Measurements from ENCODE around the gene NUDT6.

NUDT6 gene

GRCh38 chr4:122895336-122895995, 26.9 kb downstream of the NUDT6 start:
- Histone ChIP-seq H3K27me3 (ENCODE audit: low read length) (no peaks in the 10 kb centered on the region), H3K9me3 (ENCODE audit: insufficient read depth, low read length) (no peaks in the 10 kb centered on the region), H2AFZ (ENCODE audit: low read depth, low read length, severe bottlenecking) (no peak overlapping the region), H3K4me2 (ENCODE audit: low read depth, low read length, poor library complexity, severe bottlenecking) (no peak overlapping the region), H4K20me1 (ENCODE audit: low read depth, low read length) (no peaks in the 10 kb centered on the region), H3K9me2 (replicated peaks; ENCODE audit: insufficient read depth, low read length) (no peaks in the 10 kb centered on the region), H3K4me3 (ENCODE audit: insufficient read depth, low read length, poor library complexity, severe bottlenecking) (no peak overlapping the region), H3K27ac (ENCODE audit: low read depth, low read length) (no peak overlapping the region), H3K79me2 (ENCODE audit: insufficient read depth, low read length) (no peaks in the 10 kb centered on the region), H3F3A (ENCODE audit: insufficient read depth) (no peaks in the 10 kb centered on the region), H3K9ac (ENCODE audit: low read length) (no peak overlapping the region), H3K36me3 (ENCODE audit: low read length) (no peaks in the 10 kb centered on the region)
- no peak for TF ChIP-seq CTCF (IDR thresholded peaks at IDR 0.05; ENCODE audit: insufficient read depth, low read length, poor library complexity, severe bottlenecking)
- no peak for TF ChIP-seq EZH2phosphoT487 (conservative IDR thresholded peaks at IDR 0.05; ENCODE audit: low read length)

DNA sequence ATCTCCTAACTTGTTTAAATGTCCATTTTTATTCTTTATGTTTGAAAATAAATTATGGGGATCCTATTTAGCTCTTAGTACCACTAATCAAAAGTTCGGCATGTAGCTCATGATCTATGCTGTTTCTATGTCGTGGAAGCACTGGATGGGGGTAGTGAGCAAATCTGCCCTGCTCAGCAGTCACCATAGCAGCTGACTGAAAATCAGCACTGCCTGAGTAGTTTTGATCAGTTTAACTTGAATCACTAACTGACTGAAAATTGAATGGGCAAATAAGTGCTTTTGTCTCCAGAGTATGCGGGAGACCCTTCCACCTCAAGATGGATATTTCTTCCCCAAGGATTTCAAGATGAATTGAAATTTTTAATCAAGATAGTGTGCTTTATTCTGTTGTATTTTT, 27.6 kb downstream of the NUDT6 start:
- Histone ChIP-seq H3K79me2 (ENCODE audit: insufficient read depth, low read length) (no peaks in the 10 kb centered on the region), H3K36me3 (ENCODE audit: low read length) (no peaks in the 10 kb centered on the region), H3K27ac (ENCODE audit: low read depth, low read length) (no peak overlapping the region), H3K9me3 (ENCODE audit: insufficient read depth, low read length) (no peaks in the 10 kb centered on the region), H2AFZ (ENCODE audit: low read depth, low read length, severe bottlenecking) (no peak overlapping the region), H3K9me2 (replicated peaks; ENCODE audit: insufficient read depth, low read length) (no peaks in the 10 kb centered on the region), H3K9ac (ENCODE audit: low read length) (no peak overlapping the region), H3K4me2 (ENCODE audit: low read depth, low read length, poor library complexity, severe bottlenecking) (no peak overlapping the region), H4K20me1 (ENCODE audit: low read depth, low read length) (no peaks in the 10 kb centered on the region), H3K27me3 (ENCODE audit: low read length) (no peaks in the 10 kb centered on the region), H3F3A (ENCODE audit: insufficient read depth) (no peaks in the 10 kb centered on the region), H3K4me3 (ENCODE audit: insufficient read depth, low read length, poor library complexity, severe bottlenecking) (no peak overlapping the region)
- TF ChIP-seq EZH2phosphoT487 (conservative IDR thresholded peaks at IDR 0.05; ENCODE audit: low read length) (no peak), CTCF (IDR thresholded peaks at IDR 0.05; ENCODE audit: insufficient read depth, low read length, poor library complexity, severe bottlenecking) (no peak)

- no peaks in the 10 kb centered on the region for H3K36me3 ChIP-seq (ENCODE audit: low read length)
- H3K79me2 ChIP-seq (ENCODE audit: insufficient read depth, low read length), result no peaks in the 10 kb centered on the region
- no peak overlapping the region for H3K9ac ChIP-seq (ENCODE audit: low read length)
- no peak overlapping the region for H3K27ac ChIP-seq (ENCODE audit: low read depth, low read length)
- H3F3A ChIP-seq (ENCODE audit: insufficient read depth), result no peaks in the 10 kb centered on the region
- H4K20me1 ChIP-seq (ENCODE audit: low read depth, low read length), result no peaks in the 10 kb centered on the region
- no peak overlapping the region for H2AFZ ChIP-seq (ENCODE audit: low read depth, low read length, severe bottlenecking)
- TF ChIP-seq CTCF (IDR thresholded peaks at IDR 0.05; ENCODE audit: insufficient read depth, low read length, poor library complexity, severe bottlenecking) (no peak), EZH2phosphoT487 (conservative IDR thresholded peaks at IDR 0.05; ENCODE audit: low read length) (no peak)
- no peak overlapping the region for H3K4me3 ChIP-seq (ENCODE audit: insufficient read depth, low read length, poor library complexity, severe bottlenecking)
- no peaks in the 10 kb centered on the region for H3K27me3 ChIP-seq (ENCODE audit: low read length)
- H3K9me2 ChIP-seq (replicated peaks; ENCODE audit: insufficient read depth, low read length), result no peaks in the 10 kb centered on the region
- H3K9me3 ChIP-seq (ENCODE audit: insufficient read depth, low read length), result no peaks in the 10 kb centered on the region
- H3K4me2 ChIP-seq (ENCODE audit: low read depth, low read length, poor library complexity, severe bottlenecking), result no peak overlapping the region
Measured at GRCh38 chr4:122890147-122890795, 32.1 kb downstream of the NUDT6 start.
